22Rv1 (cell line): ENCODE results near the gene CAPN7.

Experiments used
- CTCF ChIP-seq: fragments of 450-650 bp; IDR thresholded peaks from 2 replicates; pipeline ENCODE4 v1.5.1; 2017; ENCODE audit warnings: mild to moderate bottlenecking
- ZFX ChIP-seq: fragments of 450-650 bp; IDR thresholded peaks from 2 replicates; pipeline ENCODE4 v1.6.1; 2017; ENCODE audit warnings: antibody characterized with exemption, borderline replicate concordance

GRCh38 chr3:15280853-15281532, 74.9 kb downstream of the CAPN7 start:
- TF ChIP-seq CTCF (no peak), ZFX (no peak)
